WTC11 (cell line): ENCODE results near the gene SHROOM3. TPM values are rescaled to one million over a fixed set of nuclear protein-coding genes. Genes with fewer than 3 reads are reported as not detected.

Source experiments
- ATAC-seq: fragments of 200-7000 bp; cut with Tn5 transposase; 2 replicates; pipeline ENCODE4 v1.10.0; 2021; ENCODE audit warnings: mild to moderate bottlenecking, moderate library complexity
- CTCF ChIA-PET: fragments of 300-600 bp; sonication (Branson Sonifier 250); formaldehyde crosslinking; loops from one replicate; lab custom pipeline; 2021; ENCODE audit warnings: antibody characterized with exemption; lab: Charles Lee
- POLR2A ChIA-PET: fragments of 350-600 bp; sonication (Branson Sonifier 250); formaldehyde crosslinking; loops from one replicate; lab custom pipeline; 2021; ENCODE audit warnings: antibody characterized with exemption; lab: Charles Lee
- DNase-seq: peaks from one replicate; pipeline ENCODE4 v3.0.0; 2021; ENCODE audit warnings: low spot score
- H3K27ac Mint-ChIP-seq: 2 replicates; pipeline ENCODE4 v1.8.0; 2021; ENCODE audit warnings: mixed read lengths
- H3K27me3 Mint-ChIP-seq: 2 replicates; pipeline ENCODE4 v1.8.0; 2021; ENCODE audit warnings: low read depth, mild to moderate bottlenecking, moderate library complexity, mixed read lengths
- H3K36me3 Mint-ChIP-seq: 2 replicates; pipeline ENCODE4 v1.8.0; 2021; ENCODE audit warnings: mixed read lengths
- H3K4me1 Mint-ChIP-seq: 2 replicates; pipeline ENCODE4 v1.8.0; 2022; ENCODE audit warnings: mixed read lengths
- H3K4me3 Mint-ChIP-seq: 2 replicates; pipeline ENCODE4 v1.8.0; 2021; ENCODE audit warnings: mild to moderate bottlenecking, moderate library complexity, mixed read lengths
- H3K9me3 Mint-ChIP-seq: 2 replicates; pipeline ENCODE4 v1.8.0; 2021; ENCODE audit warnings: mixed read lengths
- CBFB ChIP-seq: sonication (generic); formaldehyde crosslinking; IDR thresholded peaks from 2 replicates; pipeline ENCODE4 v1.8.1; 2022; ENCODE audit warnings: mild to moderate bottlenecking, low read depth, missing genetic modification reagents
- CDX4 ChIP-seq: fragments of 250-450 bp; sonication (Bioruptor Pico); IDR thresholded peaks from 2 replicates; pipeline ENCODE4 v1.9.0; 2021; ENCODE audit warnings: moderate library complexity, mild to moderate bottlenecking, inconsistent platforms, borderline replicate concordance
- E2F5 ChIP-seq: sonication (generic); formaldehyde crosslinking; IDR thresholded peaks from 2 replicates; pipeline ENCODE4 v1.8.1; 2022; ENCODE audit warnings: mild to moderate bottlenecking, moderate library complexity, missing genetic modification reagents
- ELF4 ChIP-seq: sonication (generic); formaldehyde crosslinking; IDR thresholded peaks from 2 replicates; pipeline ENCODE4 v1.8.1; 2022; ENCODE audit warnings: low read depth, mild to moderate bottlenecking, moderate library complexity, missing genetic modification reagents
- ERG ChIP-seq: fragments of 250-450 bp; sonication (Bioruptor Pico); IDR thresholded peaks from 2 replicates; pipeline ENCODE4 v1.8.0; 2021; ENCODE audit warnings: mild to moderate bottlenecking
- ETV6 ChIP-seq: sonication (generic); formaldehyde crosslinking; IDR thresholded peaks from 2 replicates; pipeline ENCODE4 v1.8.1; 2022; ENCODE audit warnings: mild to moderate bottlenecking, missing genetic modification reagents
- FOXP1 ChIP-seq: sonication (generic); formaldehyde crosslinking; IDR thresholded peaks from 2 replicates; pipeline ENCODE4 v1.8.0; 2022; ENCODE audit warnings: missing genetic modification reagents, mild to moderate bottlenecking, moderate library complexity, borderline replicate concordance
- GABPB1 ChIP-seq: sonication (generic); formaldehyde crosslinking; IDR thresholded peaks from 2 replicates; pipeline ENCODE4 v1.8.1; 2023; ENCODE audit warnings: mild to moderate bottlenecking, missing genetic modification reagents
- JUN ChIP-seq: sonication (generic); formaldehyde crosslinking; IDR thresholded peaks from 2 replicates; pipeline ENCODE4 v1.8.0; 2023; ENCODE audit warnings: mild to moderate bottlenecking, missing genetic modification reagents
- MXD4 ChIP-seq: fragments of 250-450 bp; sonication (Bioruptor Pico); IDR thresholded peaks from 2 replicates; pipeline ENCODE4 v1.8.0; 2021; ENCODE audit warnings: mild to moderate bottlenecking, moderate library complexity, borderline replicate concordance
- MYBL2 ChIP-seq: sonication (generic); formaldehyde crosslinking; IDR thresholded peaks from 2 replicates; pipeline ENCODE4 v1.8.1; 2023; ENCODE audit warnings: mild to moderate bottlenecking, moderate library complexity, missing genetic modification reagents
- NFYB ChIP-seq: sonication (generic); formaldehyde crosslinking; conservative IDR thresholded peaks from 2 replicates; pipeline ENCODE4 v1.8.0; 2022; ENCODE audit warnings: low read depth, missing genetic modification reagents
- NR2C2 ChIP-seq: sonication (generic); formaldehyde crosslinking; IDR thresholded peaks from 2 replicates; pipeline ENCODE4 v1.8.0; 2022; ENCODE audit warnings: mild to moderate bottlenecking, missing genetic modification reagents
- PRDM15 ChIP-seq: sonication (generic); formaldehyde crosslinking; IDR thresholded peaks from 2 replicates; pipeline ENCODE4 v1.8.0; 2022; ENCODE audit warnings: missing genetic modification reagents
- SMAD3 ChIP-seq: sonication (generic); formaldehyde crosslinking; IDR thresholded peaks from 2 replicates; pipeline ENCODE4 v1.8.0; 2022; ENCODE audit warnings: missing genetic modification reagents, mild to moderate bottlenecking, borderline replicate concordance
- SMAD4 ChIP-seq: sonication (generic); formaldehyde crosslinking; IDR thresholded peaks from 2 replicates; pipeline ENCODE4 v1.8.0; 2022; ENCODE audit warnings: mild to moderate bottlenecking, missing genetic modification reagents
- TEAD1 ChIP-seq: sonication (generic); formaldehyde crosslinking; IDR thresholded peaks from 2 replicates; pipeline ENCODE4 v1.8.0; 2022; ENCODE audit warnings: mild to moderate bottlenecking, missing genetic modification reagents
- ZBTB43 ChIP-seq: sonication (generic); formaldehyde crosslinking; IDR thresholded peaks from 2 replicates; pipeline ENCODE4 v1.8.1; 2023; ENCODE audit warnings: mild to moderate bottlenecking, missing genetic modification reagents
- ZNF219 ChIP-seq: sonication (generic); formaldehyde crosslinking; IDR thresholded peaks from 2 replicates; pipeline ENCODE4 v1.8.0; 2023; ENCODE audit warnings: missing genetic modification reagents, mild to moderate bottlenecking, borderline replicate concordance
- ZNF232 ChIP-seq: sonication (generic); formaldehyde crosslinking; IDR thresholded peaks from 2 replicates; pipeline ENCODE4 v1.8.0; 2022; ENCODE audit warnings: mild to moderate bottlenecking, missing genetic modification reagents
- ZNF281 ChIP-seq: sonication (generic); formaldehyde crosslinking; IDR thresholded peaks from 2 replicates; pipeline ENCODE4 v1.8.0; 2023; ENCODE audit warnings: mild to moderate bottlenecking, missing genetic modification reagents
- ZNF396 ChIP-seq: fragments of 250-450 bp; sonication (Bioruptor Pico); IDR thresholded peaks from 2 replicates; pipeline ENCODE4 v1.8.0; 2021; ENCODE audit warnings: mild to moderate bottlenecking, moderate library complexity, borderline replicate concordance
- total RNA-seq: library from RNA; stranded (reverse); gene quantifications from 3 replicates; pipeline ENCODE4 v1.2.3, GENCODE V29; 2021

The SHROOM3 gene
- total RNA-seq, 1 experiment from 2014 or later = 71.9 TPM

GRCh38 chr4:76570141-76570973 lies 135.3 kb downstream of the SHROOM3 start:
- TF ChIP-seq CBFB (CRISPR knock-in tag) (no peak), ZNF281 (CRISPR knock-in tag) (no peak), FOXP1 (CRISPR knock-in tag) (no peak), GABPB1 (CRISPR knock-in tag) (peak; percentile 11; the same call in 1 of the 2 replicates), PRDM15 (no peak)
- ChIA-PET POLR2A (no interaction called here), CTCF (interaction anchor here (1.2 kb wide), 1 partner anchor 65 kb away, joined by 3 read pairs; no protein-coding TSS in a partner anchor)
- ATAC-seq (no peak), DNase-seq (no peak)
- no peaks in the 10 kb centered on the region for H3K27me3 Mint-ChIP-seq
- no peaks in the 10 kb centered on the region for H3K9me3 Mint-ChIP-seq
- H3K36me3 Mint-ChIP-seq = no peaks in the 10 kb centered on the region
- H3K4me3 Mint-ChIP-seq = no peak overlapping the region
- peaks cover 26% of the 10 kb centered on the region for H3K4me1 Mint-ChIP-seq
- no peak overlapping the region for H3K27ac Mint-ChIP-seq

GRCh38 chr4:76571274-76571673 lies 136.2 kb downstream of the SHROOM3 start:
- ChIA-PET POLR2A (no interaction called here), CTCF (interaction anchor here (1.2 to 1.4 kb wide), 2 partner anchors 15 to 66 kb away, joined by 3 to 4 read pairs; no protein-coding TSS in a partner anchor)
- Mint-ChIP-seq H3K27ac (no peak overlapping the region), H3K4me3 (no peak overlapping the region), H3K4me1 (peaks cover 26% of the 10 kb centered on the region), H3K27me3 (no peaks in the 10 kb centered on the region), H3K9me3 (no peaks in the 10 kb centered on the region), H3K36me3 (no peaks in the 10 kb centered on the region)
- DNase-seq (no peak), ATAC-seq (no peak)
- no peak for TF ChIP-seq SMAD3 (CRISPR knock-in tag)
- TF ChIP-seq NR2C2 (CRISPR knock-in tag) = no peak
- TF ChIP-seq ZBTB43 (CRISPR knock-in tag) = no peak
- TF ChIP-seq MXD4 (CRISPR knock-in tag) = no peak
- TF ChIP-seq ZNF232 (CRISPR knock-in tag) = no peak
- TF ChIP-seq ELF4 = no peak
- TF ChIP-seq ETV6 (CRISPR knock-in tag) = no peak
- TF ChIP-seq FOXP1 (CRISPR knock-in tag) = no peak
- TF ChIP-seq ERG = no peak
- TF ChIP-seq JUN (CRISPR knock-in tag) = no peak
- TF ChIP-seq TEAD1 (CRISPR knock-in tag) = no peak
- TF ChIP-seq SMAD4 = no peak
- TF ChIP-seq ZNF219 (CRISPR knock-in tag) = no peak
- no peak for TF ChIP-seq ZNF396
- no peak for TF ChIP-seq CBFB (CRISPR knock-in tag)
- no peak for TF ChIP-seq NFYB (CRISPR knock-in tag)
- no peak for TF ChIP-seq MYBL2 (CRISPR knock-in tag)
- no peak for TF ChIP-seq CDX4 (CRISPR knock-in tag)
- no peak for TF ChIP-seq E2F5 (CRISPR knock-in tag)
